NCI-H345 treated with DMSO at 0.1 percent for 48 hours (cell line): ENCODE measurements around the gene MDM4.
"Not testable (repeated sequence)": the region's sequence is repeated elsewhere in the genome, so short reads cannot be mapped to it uniquely, and the experiment has no call there.

ENCODE experiments used
- DNase-seq: peaks from one replicate; lab custom pipeline; 2025; ENCODE audit not compliant: unreplicated experiment; lab: John Stamatoyannopoulos, UW

The MDM4 gene

GRCh38 chr1:204516180-204516879 is at the start of gene MDM4:
Gene MDM4, plus strand, starts transcription at chr1:204516406. Its CDS starts 9,113 bp downstream, at chr1:204525519.
- peak; percentile 93 for DNase-seq

GRCh38 chr1:204466416-204467405 is 49.5 kb upstream of the MDM4 start:
- no peak for DNase-seq

- DNase-seq, result no peak
These were observed 48.0 kb upstream of the MDM4 start for GRCh38 chr1:204468206-204468605.

GRCh38 chr1:204468766-204469302 is 47.4 kb upstream of the MDM4 start:
- DNase-seq, result no peak

GRCh38 chr1:204469304-204469703 is 46.9 kb upstream of the MDM4 start:
- no peak for DNase-seq

- DNase-seq, result no peak
These were observed 44.5 kb upstream of the MDM4 start for GRCh38 chr1:204471687-204472086.

GRCh38 chr1:204472660-204473059 is 43.5 kb upstream of the MDM4 start:
- no peak for DNase-seq

GRCh38 chr1:204473400-204473965 is 42.7 kb upstream of the MDM4 start:
- no peak for DNase-seq

GRCh38 chr1:204475656-204476432 is 40.4 kb upstream of the MDM4 start:
- no peak for DNase-seq

GRCh38 chr1:204476563-204476962 is 39.6 kb upstream of the MDM4 start:
- no peak for DNase-seq

- DNase-seq, result no peak
These were observed 39.0 kb upstream of the MDM4 start for GRCh38 chr1:204477036-204477740.

GRCh38 chr1:204478172-204478899 is 37.9 kb upstream of the MDM4 start:
- DNase-seq, result no peak

- DNase-seq, result no peak
These were observed 37.3 kb upstream of the MDM4 start for GRCh38 chr1:204478921-204479320.

- DNase-seq, result no peak
These were observed 36.6 kb upstream of the MDM4 start for GRCh38 chr1:204479387-204480136.

GRCh38 chr1:204480515-204480914 is 35.7 kb upstream of the MDM4 start:
- DNase-seq, result no peak

GRCh38 chr1:204483791-204484190 is 32.4 kb upstream of the MDM4 start:
- DNase-seq, result no peak

- DNase-seq, result not testable (repeated sequence)
These were observed 29.5 kb upstream of the MDM4 start for GRCh38 chr1:204486513-204487255.

GRCh38 chr1:204487256-204487615 is 29.0 kb upstream of the MDM4 start:
- DNase-seq, result no peak
